ENCODE results near the gene RGS3.

GRCh38 chr9:113568571-113569321, 105.2 kb downstream of the RGS3 start:
- TF ChIP-seq CTCF (IDR thresholded peaks at IDR 0.05), result no peak
- TF ChIP-seq POLR2A (IDR thresholded peaks at IDR 0.05), result no peak
